ENCODE data around the gene KIF20B.
"Not testable (repeated sequence)": the region's sequence is repeated elsewhere in the genome, so short reads cannot be mapped to it uniquely, and the experiment has no call there.

Gene KIF20B

GRCh38 chr10:89814278-89814677 lies 112.9 kb downstream of the KIF20B start:
- no peaks in the 10 kb centered on the region for H3K36me3 ChIP-seq (ENCODE audit: insufficient read depth, low read depth, low read length)
- no peak overlapping the region for H3K27ac ChIP-seq (ENCODE audit: low read length)
- no peak overlapping the region for H3K4me3 ChIP-seq (ENCODE audit: low read length)

GRCh38 chr10:89815049-89815853 lies 113.9 kb downstream of the KIF20B start:
- H3K36me3 ChIP-seq (ENCODE audit: insufficient read depth, low read depth, low read length), result no peaks in the 10 kb centered on the region
- H3K9me3 ChIP-seq (ENCODE audit: insufficient read depth, low read depth, low read length), result peaks cover 21% of the 10 kb centered on the region
- H3K27me3 ChIP-seq (ENCODE audit: insufficient read depth, low read length), result no peaks in the 10 kb centered on the region
- H3K9ac ChIP-seq (ENCODE audit: low read depth, low read length), result no peak overlapping the region
- H3K27ac ChIP-seq (ENCODE audit: low read length), result no peak overlapping the region
- no peaks in the 10 kb centered on the region for H3K4me1 ChIP-seq (ENCODE audit: insufficient read depth, low read length)
- H3K4me3 ChIP-seq (ENCODE audit: low read length), result no peak overlapping the region

More at GRCh38 chr10:89814278-89814677, 112.9 kb downstream of the KIF20B start:
- peaks cover 15% of the 10 kb centered on the region for H3K9me3 ChIP-seq (ENCODE audit: insufficient read depth, low read depth, low read length)
- H3K27me3 ChIP-seq (ENCODE audit: insufficient read depth, low read length), result no peaks in the 10 kb centered on the region
- H3K4me1 ChIP-seq (ENCODE audit: insufficient read depth, low read length), result no peaks in the 10 kb centered on the region
- no peak overlapping the region for H3K9ac ChIP-seq (ENCODE audit: low read depth, low read length)

GRCh38 chr10:89819008-89819407 lies 117.6 kb downstream of the KIF20B start:
- peaks cover 21% of the 10 kb centered on the region for H3K9me3 ChIP-seq (ENCODE audit: insufficient read depth, low read depth, low read length)
- not testable (repeated sequence) for H3K4me1 ChIP-seq (ENCODE audit: insufficient read depth, low read length); H3K36me3 ChIP-seq (ENCODE audit: insufficient read depth, low read depth, low read length); H3K27me3 ChIP-seq (ENCODE audit: insufficient read depth, low read length); H3K27ac ChIP-seq (ENCODE audit: low read length); H3K4me3 ChIP-seq (ENCODE audit: low read length); H3K9ac ChIP-seq (ENCODE audit: low read depth, low read length)

Data from iPS-20b (cell line).